HG03432 (cell line): ENCODE measurements around the gene DEPDC5.

Experiments used
- ATAC-seq: cut with Tn5 transposase; IDR thresholded peaks from one replicate; pipeline ENCODE4 v1.9.1; 2021; ENCODE audit warnings: mild to moderate bottlenecking, moderate library complexity; ENCODE audit not compliant: unreplicated experiment

DEPDC5 gene

GRCh38 chr22:31920306-31920705 lies 166.5 kb downstream of the DEPDC5 start:
- ATAC-seq: no peak

- no peak for ATAC-seq
These were observed 167.3 kb downstream of the DEPDC5 start for GRCh38 chr22:31921106-31921505.

GRCh38 chr22:31922534-31922933 lies 168.7 kb downstream of the DEPDC5 start:
- no peak for ATAC-seq

- ATAC-seq: no peak
These were observed 169.3 kb downstream of the DEPDC5 start for GRCh38 chr22:31923136-31923535.

GRCh38 chr22:31923747-31924146 lies 169.9 kb downstream of the DEPDC5 start:
- ATAC-seq: no peak

GRCh38 chr22:31925056-31925455 lies 171.2 kb downstream of the DEPDC5 start:
- no peak for ATAC-seq

- no peak for ATAC-seq
These were observed 172.2 kb downstream of the DEPDC5 start for GRCh38 chr22:31926024-31926423.

- no peak for ATAC-seq
These were observed 173.2 kb downstream of the DEPDC5 start for GRCh38 chr22:31926969-31927368.

- no peak for ATAC-seq
These were observed 173.7 kb downstream of the DEPDC5 start for GRCh38 chr22:31927562-31927961.

- ATAC-seq: no peak
These were observed 175.5 kb downstream of the DEPDC5 start for GRCh38 chr22:31929167-31929930.

- ATAC-seq: no peak
These were observed 179.0 kb downstream of the DEPDC5 start for GRCh38 chr22:31932863-31933262.

GRCh38 chr22:31933406-31933805 lies 179.6 kb downstream of the DEPDC5 start:
- no peak for ATAC-seq

- no peak for ATAC-seq
These were observed 180.1 kb downstream of the DEPDC5 start for GRCh38 chr22:31933816-31934482.

GRCh38 chr22:31935961-31936635 lies 182.3 kb downstream of the DEPDC5 start:
- no peak for ATAC-seq

- ATAC-seq: no peak
These were observed 183.5 kb downstream of the DEPDC5 start for GRCh38 chr22:31937341-31937740.

- ATAC-seq: no peak
These were observed 184.5 kb downstream of the DEPDC5 start for GRCh38 chr22:31938296-31938695.

- ATAC-seq: no peak
These were observed 186.7 kb downstream of the DEPDC5 start for GRCh38 chr22:31940506-31940905.

GRCh38 chr22:31942091-31942490 lies 188.3 kb downstream of the DEPDC5 start:
- no peak for ATAC-seq

- ATAC-seq: no peak
These were observed 189.6 kb downstream of the DEPDC5 start for GRCh38 chr22:31943206-31943977.

GRCh38 chr22:31943978-31944699 lies 190.3 kb downstream of the DEPDC5 start, which contains the start of gene YWHAH:
TSS of gene YWHAH (plus strand) at chr22:31944535. CDS start at chr22:31944734, 199 bp downstream.
- ATAC-seq: peak; percentile 73
